Fibroblast of the aortic adventitia (primary cell): ENCODE data around the gene RIBC2. TPM values are rescaled to one million over a fixed set of nuclear protein-coding genes. Genes with fewer than 3 reads are reported as not detected.
"Not testable (repeated sequence)": the region's sequence is repeated elsewhere in the genome, so short reads cannot be mapped to it uniquely, and the experiment has no call there.

ENCODE experiments used
- DNase-seq: peaks from one replicate; pipeline ENCODE4 v3.0.0-alpha.2; 2010; ENCODE audit warnings: low read depth
- H3K4me3 ChIP-seq: 2 replicates; pipeline ENCODE4 v1.5.1; 2011; ENCODE audit warnings: low read depth, mild to moderate bottlenecking, control low read depth, low read length, moderate library complexity
- CTCF ChIP-seq: IDR thresholded peaks from 2 replicates; pipeline ENCODE4 v1.5.1; 2011; ENCODE audit warnings: mild to moderate bottlenecking, low read length, control low read depth, inconsistent platforms; ENCODE audit not compliant: insufficient read depth
- total RNA-seq: library from RNA; depleted of rRNA; stranded (reverse); fragments of >200 nt; gene quantifications from 2 replicates; pipeline ENCODE4 v1.2.3, GENCODE V29; 2012; ENCODE audit warnings: low replicate concordance

The RIBC2 gene
- total RNA-seq, 1 donor, result 5.7 TPM

DNA sequence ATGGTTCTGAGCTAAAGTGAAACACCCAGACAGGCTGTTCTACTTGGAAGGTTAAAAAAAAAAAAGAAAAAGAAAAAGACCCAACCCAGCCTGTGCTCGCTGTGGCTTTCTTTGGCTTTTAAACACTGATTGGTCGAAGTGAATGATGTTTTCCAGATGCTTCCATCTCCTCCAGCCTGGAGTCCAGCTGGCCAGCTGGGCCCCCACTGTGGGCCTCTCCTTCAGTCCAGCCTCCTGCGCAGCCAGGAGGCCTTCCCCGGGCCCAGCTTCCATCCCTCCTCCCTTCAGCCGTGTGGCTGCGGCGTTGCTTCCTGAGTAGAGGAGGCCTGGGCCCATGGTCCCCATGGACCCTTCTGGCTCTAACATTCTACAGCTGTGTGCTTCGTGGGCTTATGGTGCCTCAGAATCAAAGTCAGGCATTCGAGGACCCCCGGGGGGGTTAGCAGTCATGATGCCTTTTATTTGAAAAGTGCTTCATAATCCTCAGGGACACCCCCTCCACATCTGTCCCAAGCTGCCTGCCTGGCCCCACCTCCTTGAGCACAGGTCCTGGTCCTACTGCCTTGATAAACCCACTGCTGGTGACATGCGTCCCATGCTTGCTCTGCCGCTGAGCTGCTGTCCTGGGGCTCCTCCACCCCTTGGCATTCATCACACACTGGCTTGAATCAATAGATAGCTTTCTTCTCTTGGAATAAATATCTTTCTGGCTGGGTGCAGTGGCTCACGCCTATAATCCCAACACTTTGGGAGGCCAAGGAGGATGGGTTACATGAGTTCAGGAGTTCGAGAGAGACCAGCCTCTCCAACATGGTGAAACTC is 47.0 kb downstream of the RIBC2 start:
- TF ChIP-seq CTCF, result no peak
- peak; percentile 96 for DNase-seq
- H3K4me3 ChIP-seq, result no peak overlapping the region

DNA sequence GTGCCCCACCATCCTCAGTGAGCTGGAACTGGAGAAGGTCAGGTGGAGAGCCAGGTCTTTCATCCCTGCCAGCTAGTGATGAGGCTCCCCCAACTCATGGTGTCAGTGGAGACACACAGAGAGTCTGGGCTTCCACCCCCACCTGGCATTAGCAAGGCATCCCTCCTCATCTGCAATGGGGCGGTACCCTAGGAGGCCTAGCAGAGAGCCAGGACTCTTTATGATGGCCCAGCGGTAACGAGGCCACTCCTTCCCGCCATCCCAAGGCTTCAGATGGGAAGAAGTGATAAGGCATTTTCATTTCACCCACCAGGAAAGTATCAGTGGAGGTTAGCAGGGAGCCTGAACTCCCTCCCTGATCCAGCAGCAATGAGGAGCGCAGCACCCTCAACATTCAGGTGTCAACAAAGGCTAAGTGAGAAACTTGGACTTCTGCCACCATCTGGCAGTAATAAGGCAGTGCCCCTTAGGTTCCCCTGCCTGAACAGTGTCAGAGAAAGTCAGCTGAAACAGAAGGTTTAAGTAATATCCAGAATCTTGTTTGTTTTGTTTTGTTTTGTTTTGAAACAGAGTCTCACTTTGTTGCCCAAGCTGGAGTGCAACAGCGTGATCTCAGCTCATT is 48.7 kb downstream of the RIBC2 start:
- TF ChIP-seq CTCF, result no peak
- no peak for DNase-seq
- H3K4me3 ChIP-seq, result no peak overlapping the region

- DNase-seq, H3K4me3 ChIP-seq: not testable (repeated sequence)
Measured at GRCh38 chr22:45463691-45464090, 50.2 kb downstream of the RIBC2 start.

DNA sequence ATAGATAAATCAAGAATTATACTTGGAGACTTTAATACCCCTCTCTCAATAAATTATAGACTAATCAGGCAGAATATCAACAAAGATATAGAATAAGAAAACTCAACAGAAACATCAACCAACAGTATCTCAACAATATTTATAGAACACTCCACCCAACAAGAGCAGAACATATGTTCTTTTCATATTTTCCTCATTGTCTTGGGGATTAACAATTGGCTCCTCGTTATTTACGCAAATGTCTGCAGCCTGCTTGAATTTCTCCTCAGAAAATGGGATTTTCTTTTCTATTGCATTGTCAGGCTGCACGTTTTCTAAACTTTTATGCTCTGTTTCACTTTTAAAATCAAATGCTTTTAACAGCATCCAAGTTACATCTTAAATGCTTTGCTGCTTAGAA is 52.1 kb downstream of the RIBC2 start:
- no peak for DNase-seq
- no peak for TF ChIP-seq CTCF
- H3K4me3 ChIP-seq, result no peak overlapping the region

DNA sequence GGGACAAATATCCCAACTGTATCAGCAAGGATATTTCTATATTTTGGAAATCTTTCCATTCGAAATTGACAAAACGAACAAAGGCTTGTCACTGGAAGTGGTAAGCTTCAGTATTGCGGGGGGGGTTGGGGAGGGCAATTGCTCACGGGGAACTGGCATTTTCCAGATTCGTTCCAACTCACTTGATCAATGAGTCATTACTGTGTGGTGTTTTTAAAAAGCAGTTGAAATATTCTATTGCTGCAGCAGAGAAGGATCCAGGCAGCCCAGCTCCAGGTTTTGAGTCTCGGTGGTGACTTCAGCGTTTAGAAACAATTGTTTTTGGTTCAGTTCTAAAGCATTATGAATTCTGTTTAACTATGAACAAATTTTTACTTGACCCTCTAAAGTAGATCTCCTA is 55.4 kb downstream of the RIBC2 start:
- DNase-seq, result peak; percentile 83
- no peak overlapping the region for H3K4me3 ChIP-seq
- no peak for TF ChIP-seq CTCF

DNA sequence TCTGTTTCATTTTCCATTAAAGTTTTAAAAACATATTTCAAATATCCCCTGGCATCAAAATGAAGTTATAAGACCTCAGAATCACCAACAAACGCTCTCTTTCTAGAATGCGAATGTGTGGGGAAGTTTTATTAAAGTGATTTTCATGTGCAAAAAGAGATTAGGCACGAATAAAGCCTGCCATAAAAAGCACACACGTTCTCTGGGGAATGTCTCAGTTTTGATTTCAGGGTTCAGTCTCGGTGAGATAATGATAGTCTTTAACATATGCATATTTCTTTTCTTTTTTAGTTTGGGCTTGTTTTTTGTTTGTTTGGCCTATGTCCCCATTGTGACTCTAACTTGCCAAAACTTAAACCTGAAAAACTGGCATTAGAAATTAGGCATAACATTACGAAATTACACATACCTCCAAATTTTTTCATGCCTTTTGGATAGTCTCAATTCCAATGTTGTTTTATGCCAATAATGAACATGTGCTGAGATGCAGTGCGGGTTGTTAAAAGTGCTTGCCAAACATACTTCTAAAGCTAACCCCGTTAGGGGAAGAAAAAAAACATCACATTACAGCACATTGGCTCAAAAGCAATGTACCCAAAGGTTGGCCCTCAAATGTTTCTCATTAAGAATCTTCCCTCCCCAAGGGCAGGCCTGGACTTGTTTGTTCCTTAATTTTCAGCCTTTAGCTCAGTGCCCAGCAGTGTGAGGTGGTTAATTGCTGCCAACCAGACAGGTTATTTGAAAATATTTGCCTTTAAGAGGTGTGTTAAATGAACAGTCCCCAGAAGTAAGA is 56.0 kb downstream of the RIBC2 start:
- H3K4me3 ChIP-seq, result no peak overlapping the region
- DNase-seq, result peak; percentile 91
- no peak for TF ChIP-seq CTCF

- DNase-seq, result no peak
- no peak for TF ChIP-seq CTCF
- H3K4me3 ChIP-seq, result no peak overlapping the region
Measured at GRCh38 chr22:45470871-45471270, 57.4 kb downstream of the RIBC2 start.
